Vagina (tissue), 2 donors: Measurements from ENCODE around the gene CTDSP2.

Experiments
- CTCF ChIP-seq, 3 experiments: fragments of 450-650 bp in 2 of 3; fragments of 200-600 bp in 1 of 3; sonication (generic) in 1 of 3; IDR thresholded peaks; one replicate each; pipeline ENCODE4 v1.5.1; 2017 to 2019; ENCODE audit warnings: antibody characterized with exemption in 3 of 3, mild to moderate bottlenecking in 2 of 3, moderate library complexity in 2 of 3
- POLR2A ChIP-seq, 2 donors: fragments of 450-650 bp; IDR thresholded peaks; one replicate each; pipeline ENCODE4 v1.6.1; 2017; ENCODE audit warnings: antibody characterized with exemption in 2 of 2, mild to moderate bottlenecking in 2 of 2, moderate library complexity in 2 of 2
- POLR2AphosphoS5 ChIP-seq, 2 donors: sonication (generic); formaldehyde crosslinking; IDR thresholded peaks; one replicate each; pipeline ENCODE4 v1.9.0; 2017; ENCODE audit warnings: antibody characterized with exemption in 2 of 2, mild to moderate bottlenecking in 2 of 2, low read depth in 1 of 2; ENCODE audit not compliant: insufficient read depth in 1 of 2

GRCh38 chr12:57894399-57895292, 48.1 kb upstream of the CTDSP2 start:
- TF ChIP-seq CTCF (IDR thresholded peaks at IDR 0.05) (no peak), POLR2A (IDR thresholded peaks at IDR 0.05) (no peak), POLR2AphosphoS5 (IDR thresholded peaks at IDR 0.05; ENCODE audit: insufficient read depth in 1 of 2, low read depth in 1 of 2) (no peak)
